IgD-negative memory B cell (primary cell): ENCODE data around the gene GZF1. TPM values are rescaled to one million over a fixed set of nuclear protein-coding genes. Genes with fewer than 3 reads are reported as not detected.
A peak's percentile ranks its signal among the peaks of the same experiment; 100 is the strongest.
"Not testable (repeated sequence)": the region's sequence is repeated elsewhere in the genome, so short reads cannot be mapped to it uniquely, and the experiment has no call there.

ENCODE experiments used
- H3K27ac Mint-ChIP-seq, 3 donors: one replicate each; pipeline ENCODE4 v1.8.0; 2020 to 2022; ENCODE audit warnings: mild to moderate bottlenecking in 3 of 3, mixed read lengths in 3 of 3, moderate library complexity in 1 of 3
- H3K27me3 Mint-ChIP-seq: one replicate; pipeline ENCODE4 v1.8.0; 2021; ENCODE audit warnings: mixed read lengths
- H3K36me3 Mint-ChIP-seq: one replicate; pipeline ENCODE4 v1.8.0; 2020; ENCODE audit warnings: mild to moderate bottlenecking, mixed read lengths
- H3K4me1 Mint-ChIP-seq, 3 donors: one replicate each; pipeline ENCODE4 v1.8.0; 2020 to 2022; ENCODE audit warnings: mixed read lengths in 3 of 3, mild to moderate bottlenecking in 1 of 3
- H3K4me3 Mint-ChIP-seq, 4 donors: one replicate each; pipeline ENCODE4 v1.8.0; 2020 to 2022; ENCODE audit warnings: mild to moderate bottlenecking in 4 of 4, mixed read lengths in 4 of 4, moderate library complexity in 3 of 4
- H3K9me3 Mint-ChIP-seq, 3 donors: one replicate each; pipeline ENCODE4 v1.8.0; 2020 to 2021; ENCODE audit warnings: mixed read lengths in 3 of 3, mild to moderate bottlenecking in 1 of 3
- polyA plus RNA-seq: library from polyadenylated mRNA; unstranded; fragments of 300-500 nt; fragmentation: Illumina TruSeq; gene quantifications from one replicate; pipeline ENCODE4 v1.2.3, GENCODE V29; 2021

Gene GZF1
- polyA plus RNA-seq, 1 donor from 2014 or later, result 5.9 TPM

- Mint-ChIP-seq H3K27me3 (no peaks in the 10 kb centered on the region), H3K9me3 (no peaks in the 10 kb centered on the region), H3K4me3 (no peak overlapping the region), H3K36me3 (no peaks in the 10 kb centered on the region), H3K27ac (no peak overlapping the region), H3K4me1 (peaks cover 10 to 20% (median 11%) of the 10 kb centered on the region in 3 donors)
Observed at GRCh38 chr20:23335521-23335920, 26.5 kb upstream of the GZF1 start.

GRCh38 chr20:23336476-23336875, 25.5 kb upstream of the GZF1 start:
- Mint-ChIP-seq H3K36me3 (no peaks in the 10 kb centered on the region), H3K27ac (no peak overlapping the region), H3K4me1 (peaks cover 10 to 18% (median 11%) of the 10 kb centered on the region in 3 donors), H3K9me3 (no peaks in the 10 kb centered on the region), H3K4me3 (no peak overlapping the region), H3K27me3 (no peaks in the 10 kb centered on the region)

- peaks cover 4 to 11% (median 6%) of the 10 kb centered on the region in 3 donors for H3K4me1 Mint-ChIP-seq
- no peaks in the 10 kb centered on the region for H3K27me3 Mint-ChIP-seq
- H3K36me3 Mint-ChIP-seq, result no peaks in the 10 kb centered on the region
- H3K4me3 Mint-ChIP-seq, result no peak overlapping the region
- H3K9me3 Mint-ChIP-seq, result no peaks in the 10 kb centered on the region
- no peak overlapping the region for H3K27ac Mint-ChIP-seq
Observed at GRCh38 chr20:23337312-23337711, 24.7 kb upstream of the GZF1 start.

- Mint-ChIP-seq H3K36me3 (no peaks in the 10 kb centered on the region), H3K4me1 (peaks cover 0 to 2% (median 0%) of the 10 kb centered on the region in 3 donors), H3K27ac (no peak overlapping the region), H3K9me3 (no peaks in the 10 kb centered on the region), H3K27me3 (no peaks in the 10 kb centered on the region), H3K4me3 (no peak overlapping the region)
Observed at GRCh38 chr20:23339986-23340385, 22.0 kb upstream of the GZF1 start.

- H3K36me3 Mint-ChIP-seq, result no peaks in the 10 kb centered on the region
- no peak overlapping the region for H3K27ac Mint-ChIP-seq
- H3K4me3 Mint-ChIP-seq, result no peak overlapping the region
- H3K4me1 Mint-ChIP-seq, result peaks cover 0 to 2% (median 0%) of the 10 kb centered on the region in 3 donors
- no peaks in the 10 kb centered on the region for H3K27me3 Mint-ChIP-seq
- H3K9me3 Mint-ChIP-seq, result no peaks in the 10 kb centered on the region
Observed at GRCh38 chr20:23340524-23340923, 21.5 kb upstream of the GZF1 start.

GRCh38 chr20:23341073-23341472, 20.9 kb upstream of the GZF1 start:
- Mint-ChIP-seq H3K27ac (no peak overlapping the region), H3K27me3 (no peaks in the 10 kb centered on the region), H3K4me3 (no peak overlapping the region), H3K4me1 (peaks cover 0 to 2% (median 0%) of the 10 kb centered on the region in 3 donors), H3K9me3 (no peaks in the 10 kb centered on the region), H3K36me3 (no peaks in the 10 kb centered on the region)

- no peaks in the 10 kb centered on the region for H3K36me3 Mint-ChIP-seq
- peak overlapping the region in 1 of 4 donors; percentile 38 for H3K4me3 Mint-ChIP-seq
- H3K4me1 Mint-ChIP-seq, result no peaks in the 10 kb centered on the region
- H3K9me3 Mint-ChIP-seq, result no peaks in the 10 kb centered on the region
- H3K27ac Mint-ChIP-seq, result no peak overlapping the region
- H3K27me3 Mint-ChIP-seq, result no peaks in the 10 kb centered on the region
Observed at GRCh38 chr20:23343590-23343989, 18.4 kb upstream of the GZF1 start.

- peak overlapping the region in 1 of 4 donors; percentile 38 for H3K4me3 Mint-ChIP-seq
- peaks cover 2% of the 10 kb centered on the region in 3 donors for H3K4me1 Mint-ChIP-seq
- H3K27ac Mint-ChIP-seq, result no peak overlapping the region
- H3K36me3 Mint-ChIP-seq, result no peaks in the 10 kb centered on the region
- no peaks in the 10 kb centered on the region for H3K27me3 Mint-ChIP-seq
- H3K9me3 Mint-ChIP-seq, result no peaks in the 10 kb centered on the region
Observed at GRCh38 chr20:23344336-23344735, 17.6 kb upstream of the GZF1 start.

GRCh38 chr20:23346002-23346401, 16.0 kb upstream of the GZF1 start:
- Mint-ChIP-seq H3K27ac (no peak overlapping the region), H3K4me1 (peaks cover 5 to 13% (median 5%) of the 10 kb centered on the region in 3 donors), H3K36me3 (no peaks in the 10 kb centered on the region), H3K4me3 (no peak overlapping the region), H3K9me3 (no peaks in the 10 kb centered on the region), H3K27me3 (no peaks in the 10 kb centered on the region)

GRCh38 chr20:23347791-23348190, 14.2 kb upstream of the GZF1 start:
- Mint-ChIP-seq H3K9me3 (no peaks in the 10 kb centered on the region), H3K4me3 (peak overlapping the region in 2 of 4 donors; percentile 28 to 43), H3K27ac (peak overlapping the region in 1 of 3 donors; percentile 53)

GRCh38 chr20:23348510-23348909, 13.5 kb upstream of the GZF1 start:
- H3K36me3 Mint-ChIP-seq, H3K9me3 Mint-ChIP-seq, H3K27me3 Mint-ChIP-seq: not testable (repeated sequence)
- Mint-ChIP-seq H3K27ac (peak overlapping the region in 2 of 3 donors; percentile 64 to 99), H3K4me1 (peaks cover 14 to 19% (median 17%) of the 10 kb centered on the region in 3 donors), H3K4me3 (peak overlapping the region in 3 of 4 donors; percentile 18 to 95 (median 80))

More at GRCh38 chr20:23347791-23348190, 14.2 kb upstream of the GZF1 start:
- peaks cover 14 to 19% (median 15%) of the 10 kb centered on the region in 3 donors for H3K4me1 Mint-ChIP-seq
- no peaks in the 10 kb centered on the region for H3K36me3 Mint-ChIP-seq
- H3K27me3 Mint-ChIP-seq, result no peaks in the 10 kb centered on the region

GRCh38 chr20:23349338-23350195, 12.4 kb upstream of the GZF1 start:
- peak overlapping the region; percentile 95 to 100 (median 100) for H3K4me3 Mint-ChIP-seq

GRCh38 chr20:23350196-23350903, 11.6 kb upstream of the GZF1 start, which contains the start of gene NXT1:
TSS of gene NXT1 (plus strand) at chr20:23350791. CDS start at chr20:23354042, 3,251 bp downstream.
- H3K27me3 Mint-ChIP-seq, result no peaks in the 10 kb centered on the region
- no peaks in the 10 kb centered on the region for H3K9me3 Mint-ChIP-seq
- peak within 1 kb of the TSS; percentile 95 to 100 (median 100) for H3K4me3 Mint-ChIP-seq
- H3K4me1 Mint-ChIP-seq, result peaks cover 14 to 19% (median 17%) of the 10 kb centered on the region in 3 donors
- peaks cover 3% of the 10 kb centered on the region for H3K36me3 Mint-ChIP-seq
- peak within 1 kb of the TSS; percentile 99 to 100 (median 100) for H3K27ac Mint-ChIP-seq

More at GRCh38 chr20:23349338-23350195, 12.4 kb upstream of the GZF1 start:
- H3K27me3 Mint-ChIP-seq, result no peaks in the 10 kb centered on the region
- H3K4me1 Mint-ChIP-seq, result peaks cover 14 to 19% (median 17%) of the 10 kb centered on the region in 3 donors
- no peaks in the 10 kb centered on the region for H3K9me3 Mint-ChIP-seq
- H3K36me3 Mint-ChIP-seq, result peaks cover 1% of the 10 kb centered on the region
- peak overlapping the region; percentile 99 to 100 (median 100) for H3K27ac Mint-ChIP-seq

GRCh38 chr20:23350904-23351838, 10.8 kb upstream of the GZF1 start:
- Mint-ChIP-seq H3K27ac (peak overlapping the region; percentile 99 to 100 (median 100)), H3K36me3 (peaks cover 4% of the 10 kb centered on the region), H3K27me3 (no peaks in the 10 kb centered on the region), H3K4me3 (peak overlapping the region; percentile 95 to 100 (median 100)), H3K4me1 (peaks cover 14 to 19% (median 17%) of the 10 kb centered on the region in 3 donors), H3K9me3 (no peaks in the 10 kb centered on the region)
